HEK293 (cell line): ENCODE results near the gene ZNF552.

Source experiments
- ELK4 ChIP-seq: IDR thresholded peaks from 2 replicates; pipeline ENCODE4 v1.6.1; 2011; ENCODE audit warnings: mild to moderate bottlenecking, low read depth, low read length, borderline replicate concordance
- HOXA7 ChIP-seq: sonication (generic); formaldehyde crosslinking; IDR thresholded peaks from 2 replicates; pipeline ENCODE4 v1.8.1; 2022; ENCODE audit warnings: missing genetic modification reagents, borderline replicate concordance
- HOXD13 ChIP-seq: sonication (generic); formaldehyde crosslinking; IDR thresholded peaks from 2 replicates; pipeline ENCODE4 v1.8.0; 2022; ENCODE audit warnings: missing genetic modification reagents, borderline replicate concordance
- KLF1 ChIP-seq: fragments of 450-650 bp; formaldehyde crosslinking; IDR thresholded peaks from 2 replicates; pipeline ENCODE4 v1.5.1; 2016; ENCODE audit warnings: missing biosample characterization, missing genetic modification characterization
- KLF9 ChIP-seq: fragments of 450-650 bp; formaldehyde crosslinking; IDR thresholded peaks from 2 replicates; pipeline ENCODE4 v1.5.1; 2016; ENCODE audit warnings: missing biosample characterization, missing genetic modification characterization, low read depth
- OVOL3 ChIP-seq: fragments of 450-650 bp; formaldehyde crosslinking; IDR thresholded peaks from 2 replicates; pipeline ENCODE4 v1.5.1; 2016; ENCODE audit warnings: missing biosample characterization, missing genetic modification characterization
- SALL2 ChIP-seq: fragments of 450-650 bp; formaldehyde crosslinking; IDR thresholded peaks from 2 replicates; pipeline ENCODE4 v1.5.0; 2017; ENCODE audit warnings: missing biosample characterization, mild to moderate bottlenecking, missing genetic modification characterization, borderline replicate concordance
- SCRT2 ChIP-seq: fragments of 450-650 bp; formaldehyde crosslinking; IDR thresholded peaks from 2 replicates; pipeline ENCODE4 v1.5.1; 2016; ENCODE audit warnings: missing biosample characterization, missing genetic modification characterization
- SP3 ChIP-seq: fragments of 450-650 bp; formaldehyde crosslinking; IDR thresholded peaks from 2 replicates; pipeline ENCODE4 v1.5.1; 2016; ENCODE audit warnings: missing biosample characterization, missing genetic modification characterization
- ZBTB44 ChIP-seq: fragments of 450-650 bp; IDR thresholded peaks from 2 replicates; pipeline ENCODE4 v1.5.1; 2018; ENCODE audit warnings: missing biosample characterization, mild to moderate bottlenecking, missing genetic modification characterization
- ZBTB48 ChIP-seq: fragments of 450-650 bp; formaldehyde crosslinking; IDR thresholded peaks from 2 replicates; pipeline ENCODE4 v1.5.1; 2016; ENCODE audit warnings: missing biosample characterization, missing genetic modification characterization
- ZBTB8A ChIP-seq: fragments of 450-650 bp; formaldehyde crosslinking; IDR thresholded peaks from 2 replicates; pipeline ENCODE4 v1.5.1; 2016; ENCODE audit warnings: missing biosample characterization, missing genetic modification characterization
- ZNF155 ChIP-seq: fragments of 450-650 bp; formaldehyde crosslinking; IDR thresholded peaks from 2 replicates; pipeline ENCODE4 v1.5.1; 2016; ENCODE audit warnings: missing biosample characterization, missing genetic modification characterization
- ZNF169 ChIP-seq: fragments of 450-650 bp; formaldehyde crosslinking; IDR thresholded peaks from 2 replicates; pipeline ENCODE4 v1.5.1; 2016; ENCODE audit warnings: missing biosample characterization, missing genetic modification characterization
- ZNF184 ChIP-seq: fragments of 450-650 bp; IDR thresholded peaks from 2 replicates; pipeline ENCODE4 v1.5.1; 2018; ENCODE audit warnings: missing biosample characterization, mild to moderate bottlenecking, missing genetic modification characterization
- ZNF2 ChIP-seq: fragments of 450-650 bp; formaldehyde crosslinking; IDR thresholded peaks from 2 replicates; pipeline ENCODE4 v1.5.1; 2016; ENCODE audit warnings: missing biosample characterization, missing genetic modification characterization
- ZNF214 ChIP-seq: fragments of 450-650 bp; formaldehyde crosslinking; IDR thresholded peaks from 2 replicates; pipeline ENCODE4 v1.5.1; 2017; ENCODE audit warnings: missing biosample characterization, mild to moderate bottlenecking, missing genetic modification characterization, borderline replicate concordance
- ZNF239 ChIP-seq: fragments of 450-650 bp; formaldehyde crosslinking; IDR thresholded peaks from 2 replicates; pipeline ENCODE4 v1.5.1; 2016; ENCODE audit warnings: missing biosample characterization, missing genetic modification characterization
- ZNF292 ChIP-seq: fragments of 450-650 bp; formaldehyde crosslinking; IDR thresholded peaks from 2 replicates; pipeline ENCODE4 v1.5.1; 2016; ENCODE audit warnings: low read depth, missing biosample characterization, missing genetic modification characterization, borderline replicate concordance
- ZNF391 ChIP-seq: fragments of 450-650 bp; formaldehyde crosslinking; IDR thresholded peaks from 2 replicates; pipeline ENCODE4 v1.5.1; 2016; ENCODE audit warnings: low read depth, missing biosample characterization, missing genetic modification characterization, borderline replicate concordance
- ZNF423 ChIP-seq: fragments of 450-650 bp; formaldehyde crosslinking; IDR thresholded peaks from 2 replicates; pipeline ENCODE4 v1.5.1; 2016; ENCODE audit warnings: missing biosample characterization, missing genetic modification characterization
- ZNF488 ChIP-seq: fragments of 450-650 bp; formaldehyde crosslinking; IDR thresholded peaks from 2 replicates; pipeline ENCODE4 v1.5.1; 2016; ENCODE audit warnings: missing biosample characterization, missing genetic modification characterization
- ZNF555 ChIP-seq: fragments of 450-650 bp; formaldehyde crosslinking; conservative IDR thresholded peaks from 2 replicates; pipeline ENCODE4 v1.5.1; 2017; ENCODE audit warnings: missing biosample characterization, mild to moderate bottlenecking, missing genetic modification characterization, inconsistent platforms
- ZNF571 ChIP-seq: fragments of 450-650 bp; formaldehyde crosslinking; IDR thresholded peaks from 2 replicates; pipeline ENCODE4 v1.5.0; 2017; ENCODE audit warnings: missing biosample characterization, missing genetic modification characterization
- ZNF677 ChIP-seq: fragments of 450-650 bp; IDR thresholded peaks from 2 replicates; pipeline ENCODE4 v1.5.0; 2018; ENCODE audit warnings: missing biosample characterization, mild to moderate bottlenecking, missing genetic modification characterization, moderate library complexity
- ZNF692 ChIP-seq: fragments of 450-650 bp; formaldehyde crosslinking; IDR thresholded peaks from 2 replicates; pipeline ENCODE4 v1.5.1; 2016; ENCODE audit warnings: missing biosample characterization, missing genetic modification characterization

ZNF552 gene

GRCh38 chr19:57814505-57815246 is at the start of gene ZNF552 (continued):
- TF ChIP-seq ZNF169 (tag by site-specific recombination) (no peak), ZBTB44 (tag by site-specific recombination) (no peak), ZNF488 (tag by site-specific recombination) (no peak), ZNF155 (tag by site-specific recombination) (no peak), KLF1 (tag by site-specific recombination) (peak; percentile 71; the same call in 1 of the 2 replicates), ZNF2 (0 out of 2 replicates have a peak, but pooled peaks have one; percentile 67), ELK4 (no peak), SCRT2 (tag by site-specific recombination) (peak; percentile 85), KLF9 (tag by site-specific recombination) (no peak; the same call in 1 of the 2 replicates), ZBTB48 (peak; percentile 54; the same call in 1 of the 2 replicates), ZNF423 (tag by site-specific recombination) (no peak), ZNF292 (tag by site-specific recombination) (no peak), SP3 (peak; percentile 84), SALL2 (tag by site-specific recombination) (no peak), ZNF692 (peak; percentile 53; the same call in 1 of the 2 replicates), ZNF239 (tag by site-specific recombination) (no peak), HOXA7 (CRISPR knock-in tag) (no peak), OVOL3 (no peak), ZNF555 (tag by site-specific recombination) (no peak), ZNF677 (tag by site-specific recombination) (no peak), ZNF214 (no peak), ZBTB8A (tag by site-specific recombination) (peak; percentile 48), HOXD13 (peak; percentile 77), ZNF184 (tag by site-specific recombination) (no peak), ZNF391 (no peak), ZNF571 (no peak)
